Lower leg skin (tissue), 4 donors: ENCODE results near the gene KLHL5. TPM values are rescaled to one million over a fixed set of nuclear protein-coding genes. Genes with fewer than 3 reads are reported as not detected.
"Not testable (repeated sequence)": the region's sequence is repeated elsewhere in the genome, so short reads cannot be mapped to it uniquely, and the experiment has no call there.

Experiments
- DNase-seq, 2 donors: peaks; one replicate each; pipeline ENCODE4 v3.0.0-alpha.2; 2019; ENCODE audit warnings: low spot score in 2 of 2
- H3K4me3 ChIP-seq: fragments of 200-600 bp; sonication (generic); 2 replicates; pipeline ENCODE4 v1.5.1; 2017; ENCODE audit warnings: mild to moderate bottlenecking, low read depth; ENCODE audit not compliant: poor library complexity, severe bottlenecking
- POLR2A ChIP-seq, 2 donors: fragments of 450-650 bp; IDR thresholded peaks; one replicate each; pipeline ENCODE4 v1.6.1; 2016 to 2017; ENCODE audit warnings: antibody characterized with exemption in 2 of 2, mild to moderate bottlenecking in 1 of 2, moderate library complexity in 1 of 2
- WGBS, 2 donors: methylation state at CpG; one replicate each; pipeline ENCODE4 v1.1.5; 2018; 5-methylcytosine and 5-hydroxymethylcytosine counted together
- intact Hi-C: fragments of 100-400 bp; cut with DNase I; formaldehyde crosslinking; loops from one replicate; pipeline ENCODE4 v1.15.0; 2023; ENCODE audit warnings: low total_unique reads
- total RNA-seq, 4 donors: library from RNA; depleted of rRNA; stranded (reverse); fragments of >200 nt; gene quantifications; one replicate each; pipeline ENCODE4 v1.1.0, GENCODE V29; 2016
- TF ChIP-seq, protein P1 (sequence below), 3 donors: fragments of 450-650 bp; IDR thresholded peaks; one replicate each; pipeline ENCODE4 v1.5.1; 2016; ENCODE audit warnings: antibody characterized with exemption in 3 of 3, mild to moderate bottlenecking in 3 of 3, moderate library complexity in 2 of 3

The KLHL5 gene
- total RNA-seq, 4 donors from 2014 or later = 4.8 to 14.5 (median 11.2) TPM

DNA sequence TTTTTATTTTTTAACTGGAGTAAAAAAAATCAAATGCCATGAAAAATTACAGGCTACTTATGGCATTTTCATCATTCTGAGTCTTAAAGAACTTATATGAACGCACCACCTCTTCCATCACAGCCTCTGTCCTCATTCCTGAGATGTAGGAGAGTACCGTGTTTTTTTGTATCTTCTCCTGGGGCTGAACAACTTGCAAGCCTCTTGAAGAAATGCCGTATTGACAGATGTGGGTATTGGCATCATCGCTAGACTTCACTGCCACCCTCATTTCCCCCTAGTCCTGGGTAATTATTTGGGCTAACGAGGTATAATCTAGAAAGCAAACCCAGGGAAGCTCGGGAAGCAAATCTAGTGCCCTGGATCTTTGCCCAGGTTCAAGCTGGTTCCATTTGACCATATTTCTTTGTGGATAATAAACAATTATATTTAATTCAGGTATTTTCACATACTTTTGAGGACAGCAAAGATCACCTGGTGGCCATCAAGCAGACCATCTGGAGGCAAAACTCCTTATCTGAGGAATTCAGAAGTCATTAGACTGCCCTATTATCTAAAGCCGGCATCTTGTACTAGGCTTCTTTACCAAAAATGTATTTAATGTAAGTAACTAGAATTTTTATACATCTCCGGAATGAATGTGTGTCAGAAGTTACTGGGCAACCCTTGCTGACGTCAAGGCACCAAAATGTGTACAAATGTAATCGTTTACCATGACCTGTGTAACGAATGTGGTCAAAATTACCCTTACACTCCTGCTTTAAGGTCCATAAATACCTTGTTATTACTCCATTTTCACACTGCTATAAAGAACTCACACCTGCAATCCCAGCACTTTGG lies 64.4 kb downstream of the KLHL5 start:
- TF ChIP-seq, protein P1, sequence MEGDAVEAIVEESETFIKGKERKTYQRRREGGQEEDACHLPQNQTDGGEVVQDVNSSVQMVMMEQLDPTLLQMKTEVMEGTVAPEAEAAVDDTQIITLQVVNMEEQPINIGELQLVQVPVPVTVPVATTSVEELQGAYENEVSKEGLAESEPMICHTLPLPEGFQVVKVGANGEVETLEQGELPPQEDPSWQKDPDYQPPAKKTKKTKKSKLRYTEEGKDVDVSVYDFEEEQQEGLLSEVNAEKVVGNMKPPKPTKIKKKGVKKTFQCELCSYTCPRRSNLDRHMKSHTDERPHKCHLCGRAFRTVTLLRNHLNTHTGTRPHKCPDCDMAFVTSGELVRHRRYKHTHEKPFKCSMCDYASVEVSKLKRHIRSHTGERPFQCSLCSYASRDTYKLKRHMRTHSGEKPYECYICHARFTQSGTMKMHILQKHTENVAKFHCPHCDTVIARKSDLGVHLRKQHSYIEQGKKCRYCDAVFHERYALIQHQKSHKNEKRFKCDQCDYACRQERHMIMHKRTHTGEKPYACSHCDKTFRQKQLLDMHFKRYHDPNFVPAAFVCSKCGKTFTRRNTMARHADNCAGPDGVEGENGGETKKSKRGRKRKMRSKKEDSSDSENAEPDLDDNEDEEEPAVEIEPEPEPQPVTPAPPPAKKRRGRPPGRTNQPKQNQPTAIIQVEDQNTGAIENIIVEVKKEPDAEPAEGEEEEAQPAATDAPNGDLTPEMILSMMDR (IDR thresholded peaks at IDR 0.05) = no peak
- TF ChIP-seq POLR2A (IDR thresholded peaks at IDR 0.05) = no peak
- intact Hi-C loops = no loop called here
- WGBS, 2 donors = 92 to 93% methylated on average over 11 of the region's 11 CpGs
- no peak overlapping the region for H3K4me3 ChIP-seq
- no peak for DNase-seq

DNA sequence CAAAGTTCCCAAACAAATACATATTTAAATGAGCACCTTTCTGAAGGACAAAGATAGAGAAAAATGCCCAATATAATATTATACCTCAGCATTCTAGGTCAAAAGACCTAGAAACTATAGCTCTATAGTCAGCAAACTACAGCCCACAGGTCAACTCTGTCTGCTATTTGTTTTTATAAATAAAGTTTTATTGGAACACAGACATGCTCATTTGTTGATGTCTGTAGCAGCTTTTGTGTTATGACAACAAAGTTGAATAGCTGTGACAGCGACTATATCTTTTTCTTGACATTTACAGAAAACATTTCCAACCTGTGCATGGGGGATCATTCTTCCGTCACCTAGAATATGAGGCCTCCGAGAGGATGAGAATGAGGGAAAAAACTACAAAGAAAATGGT lies 71.6 kb downstream of the KLHL5 start:
- DNase-seq = no peak
- intact Hi-C loops = no loop called here
- TF ChIP-seq, protein P1 (IDR thresholded peaks at IDR 0.05) = no peak
- H3K4me3 ChIP-seq = no peak overlapping the region
- 95 to 96% methylated on average over 3 of the region's 3 CpGs for WGBS, 2 donors

- intact Hi-C loops = no loop called here
- 28 to 51% methylated on average over 2 of the region's 2 CpGs for WGBS, 2 donors
- TF ChIP-seq POLR2A (IDR thresholded peaks at IDR 0.05) = no peak
- TF ChIP-seq, protein P1 (IDR thresholded peaks at IDR 0.05) = no peak
- H3K4me3 ChIP-seq = no peak overlapping the region
- no peak for DNase-seq
These were observed 72.8 kb downstream of the KLHL5 start for GRCh38 chr4:39134683-39135306.

DNA sequence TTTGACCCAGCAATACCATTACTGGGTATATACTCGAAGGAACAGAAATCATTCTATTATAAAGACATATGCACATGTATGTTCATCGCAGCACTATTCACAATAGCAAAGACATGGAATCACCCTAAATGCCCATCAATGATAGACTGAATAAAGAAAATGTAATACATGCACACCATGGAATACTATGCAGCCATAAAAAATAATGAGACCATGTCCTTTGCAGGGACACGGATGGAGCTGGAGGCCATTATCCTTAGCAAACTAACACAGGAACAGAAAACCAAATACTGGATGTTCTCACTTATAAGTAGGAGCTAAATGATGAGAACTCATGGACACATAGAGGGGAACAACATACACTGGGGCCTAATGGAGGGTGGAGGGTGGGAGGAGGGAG lies 76.2 kb downstream of the KLHL5 start:
- intact Hi-C loops = not testable (repeated sequence)
- 80% methylated on average over 3 of the region's 3 CpGs for WGBS, 2 donors

GRCh38 chr4:39146211-39146610 lies 84.2 kb downstream of the KLHL5 start:
- 57 to 69% methylated on average over 1 of the region's 1 CpG for WGBS, 2 donors
- H3K4me3 ChIP-seq = no peak overlapping the region
- no peak for DNase-seq
- intact Hi-C loops = no loop called here
- no peak for TF ChIP-seq POLR2A (IDR thresholded peaks at IDR 0.05)
- TF ChIP-seq, protein P1 (IDR thresholded peaks at IDR 0.05) = no peak

More for the DNA sequence above, 76.2 kb downstream of the KLHL5 start:
- not testable (repeated sequence) for H3K4me3 ChIP-seq, DNase-seq

DNA sequence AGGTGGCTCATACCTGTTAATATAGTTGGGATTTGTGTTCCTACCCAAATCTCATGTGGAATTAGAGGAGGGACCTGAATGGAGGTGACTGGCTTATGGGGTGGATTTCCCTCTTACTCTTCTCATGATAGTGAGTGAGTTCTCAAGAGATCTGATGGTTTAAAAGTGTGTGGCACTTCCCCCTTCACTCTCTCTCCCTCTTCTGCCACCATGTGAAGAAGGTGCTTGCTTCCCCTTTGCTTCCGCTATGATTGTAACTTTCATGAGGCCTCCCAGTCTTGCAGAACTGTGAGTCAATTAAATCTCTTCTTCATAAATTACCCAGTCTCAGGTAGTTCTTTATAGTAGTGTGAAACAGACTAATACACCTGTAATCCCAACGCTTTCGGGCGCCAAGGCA lies 92.0 kb downstream of the KLHL5 start:
- TF ChIP-seq POLR2A (IDR thresholded peaks at IDR 0.05) = no peak
- TF ChIP-seq, protein P1 (IDR thresholded peaks at IDR 0.05) = no peak
- intact Hi-C loops = no loop called here
- 94 to 95% methylated on average over 4 of the region's 4 CpGs for WGBS, 2 donors
- no peak overlapping the region for H3K4me3 ChIP-seq
- DNase-seq = no peak
